ENCODE data around the gene MCAM. TPM values are rescaled to one million over a fixed set of nuclear protein-coding genes. Genes with fewer than 3 reads are reported as not detected.

The MCAM gene
- polyA plus RNA-seq, 1 experiment = 19.2 TPM

DNA sequence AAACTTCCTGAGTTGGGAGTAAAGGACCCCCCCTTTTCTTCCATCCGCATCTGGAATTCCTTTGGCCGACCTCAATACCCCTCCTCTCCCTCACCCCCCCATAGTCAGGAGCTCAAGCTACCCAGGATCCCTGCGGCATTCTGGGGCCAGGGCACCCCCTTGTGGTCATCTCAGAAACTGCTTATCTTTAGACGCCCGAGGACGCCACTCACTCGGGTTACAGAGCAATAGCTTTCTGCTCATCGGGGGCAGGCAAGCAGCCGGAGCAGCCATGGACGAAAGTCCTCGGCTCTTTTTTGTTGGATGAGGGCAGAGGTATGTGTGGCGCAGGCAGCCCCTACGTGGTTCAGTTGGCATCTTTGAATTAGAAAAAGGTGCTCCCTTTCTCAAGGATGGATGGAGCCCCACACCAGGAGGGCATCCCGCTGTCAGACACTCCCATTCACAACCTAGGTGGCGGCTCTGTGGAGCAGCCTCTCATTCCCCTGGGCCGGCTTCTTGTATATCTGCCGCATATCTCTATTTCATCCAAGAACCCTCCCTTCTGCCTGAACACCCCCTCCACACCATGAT lies 21.5 kb upstream of the MCAM start:
- ChIA-PET POLR2A (interaction anchor here (0.5 to 0.9 kb wide), 4 partner anchors 30 to 253 kb away, joined by 5 to 7 read pairs (median 5); partner anchors contain the start of gene HINFP), CTCF (interaction anchor here (0.5 to 11.5 kb wide), 34 partner anchors 9 to 291 kb away, joined by 3 to 146 read pairs (median 5); partner anchors contain the start of genes C2CD2L, MCAM, MFRP and USP2)
- TF ChIP-seq, protein P1, sequence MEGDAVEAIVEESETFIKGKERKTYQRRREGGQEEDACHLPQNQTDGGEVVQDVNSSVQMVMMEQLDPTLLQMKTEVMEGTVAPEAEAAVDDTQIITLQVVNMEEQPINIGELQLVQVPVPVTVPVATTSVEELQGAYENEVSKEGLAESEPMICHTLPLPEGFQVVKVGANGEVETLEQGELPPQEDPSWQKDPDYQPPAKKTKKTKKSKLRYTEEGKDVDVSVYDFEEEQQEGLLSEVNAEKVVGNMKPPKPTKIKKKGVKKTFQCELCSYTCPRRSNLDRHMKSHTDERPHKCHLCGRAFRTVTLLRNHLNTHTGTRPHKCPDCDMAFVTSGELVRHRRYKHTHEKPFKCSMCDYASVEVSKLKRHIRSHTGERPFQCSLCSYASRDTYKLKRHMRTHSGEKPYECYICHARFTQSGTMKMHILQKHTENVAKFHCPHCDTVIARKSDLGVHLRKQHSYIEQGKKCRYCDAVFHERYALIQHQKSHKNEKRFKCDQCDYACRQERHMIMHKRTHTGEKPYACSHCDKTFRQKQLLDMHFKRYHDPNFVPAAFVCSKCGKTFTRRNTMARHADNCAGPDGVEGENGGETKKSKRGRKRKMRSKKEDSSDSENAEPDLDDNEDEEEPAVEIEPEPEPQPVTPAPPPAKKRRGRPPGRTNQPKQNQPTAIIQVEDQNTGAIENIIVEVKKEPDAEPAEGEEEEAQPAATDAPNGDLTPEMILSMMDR (IDR thresholded peaks at IDR 0.05; ENCODE audit: insufficient read depth, low read depth, low read length) = peak; percentile 92
- Histone ChIP-seq H3K27me3 (ENCODE audit: control insufficient read depth, insufficient read depth, low read length) (peaks cover 1% of the 10 kb centered on the region; the same call in 1 of the 2 replicates), H3K36me3 (ENCODE audit: control insufficient read depth, insufficient read depth, low read length) (no peaks in the 10 kb centered on the region; the same call in 1 of the 2 replicates), H3K4me3 (ENCODE audit: low read depth, low read length) (no peak overlapping the region)
- DNase-seq (ENCODE audit: low read depth) = no peak

DNA sequence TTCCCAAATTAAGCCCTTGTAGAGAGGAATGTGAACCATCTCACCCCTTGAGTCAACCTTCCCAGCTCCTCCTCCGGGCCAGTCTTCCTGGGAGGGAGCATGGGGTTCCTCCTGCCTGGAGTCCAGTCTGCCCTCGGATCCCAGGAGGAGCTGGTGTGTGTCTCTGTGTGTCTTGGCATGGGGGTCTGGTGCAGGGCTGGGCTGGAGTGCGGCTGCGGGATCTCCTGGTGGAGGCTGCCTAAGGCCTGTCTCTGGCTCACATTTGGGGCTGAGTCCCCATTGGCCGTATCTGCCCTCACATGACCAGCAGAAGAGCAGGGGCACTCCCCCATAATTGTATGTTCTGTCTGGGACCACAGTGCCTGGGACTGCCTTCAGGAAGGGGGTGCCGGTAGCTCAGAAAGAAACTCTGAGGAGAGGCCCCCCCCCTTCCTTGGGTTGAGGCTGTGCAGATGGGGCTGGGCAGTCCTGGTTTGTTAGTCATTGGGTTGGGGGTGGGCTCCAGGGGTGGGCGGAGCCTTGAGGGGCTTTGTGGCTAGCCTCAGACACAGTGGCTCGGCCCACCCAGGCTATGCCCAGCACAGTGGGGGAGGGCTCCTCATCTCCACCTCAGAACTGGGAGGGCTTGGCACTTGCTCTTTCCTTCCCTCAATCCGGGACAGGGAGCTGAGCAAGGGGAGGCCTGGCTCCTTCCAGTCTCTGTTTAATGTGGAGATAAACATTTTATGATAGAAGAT lies 20.8 kb upstream of the MCAM start:
- DNase-seq (ENCODE audit: low read depth) = no peak
- TF ChIP-seq, protein P1 (IDR thresholded peaks at IDR 0.05; ENCODE audit: insufficient read depth, low read depth, low read length) = no peak
- Histone ChIP-seq H3K27me3 (ENCODE audit: control insufficient read depth, insufficient read depth, low read length) (peaks cover 1% of the 10 kb centered on the region; the same call in 1 of the 2 replicates), H3K4me3 (ENCODE audit: low read depth, low read length) (peak overlapping the region; percentile 15; the same call in 1 of the 2 replicates), H3K36me3 (ENCODE audit: control insufficient read depth, insufficient read depth, low read length) (no peaks in the 10 kb centered on the region; the same call in 1 of the 2 replicates)
- POLR2A ChIA-PET = interaction anchor here (0.5 to 0.9 kb wide), 7 partner anchors 30 to 253 kb away, joined by 3 to 11 read pairs (median 5); partner anchors contain the start of genes CBL, DPAGT1 and HINFP
- CTCF ChIA-PET = interaction anchor here (0.5 to 11.5 kb wide), 34 partner anchors 10 to 291 kb away, joined by 3 to 146 read pairs (median 5); partner anchors contain the start of genes DPAGT1, MCAM, MFRP and USP2

DNA sequence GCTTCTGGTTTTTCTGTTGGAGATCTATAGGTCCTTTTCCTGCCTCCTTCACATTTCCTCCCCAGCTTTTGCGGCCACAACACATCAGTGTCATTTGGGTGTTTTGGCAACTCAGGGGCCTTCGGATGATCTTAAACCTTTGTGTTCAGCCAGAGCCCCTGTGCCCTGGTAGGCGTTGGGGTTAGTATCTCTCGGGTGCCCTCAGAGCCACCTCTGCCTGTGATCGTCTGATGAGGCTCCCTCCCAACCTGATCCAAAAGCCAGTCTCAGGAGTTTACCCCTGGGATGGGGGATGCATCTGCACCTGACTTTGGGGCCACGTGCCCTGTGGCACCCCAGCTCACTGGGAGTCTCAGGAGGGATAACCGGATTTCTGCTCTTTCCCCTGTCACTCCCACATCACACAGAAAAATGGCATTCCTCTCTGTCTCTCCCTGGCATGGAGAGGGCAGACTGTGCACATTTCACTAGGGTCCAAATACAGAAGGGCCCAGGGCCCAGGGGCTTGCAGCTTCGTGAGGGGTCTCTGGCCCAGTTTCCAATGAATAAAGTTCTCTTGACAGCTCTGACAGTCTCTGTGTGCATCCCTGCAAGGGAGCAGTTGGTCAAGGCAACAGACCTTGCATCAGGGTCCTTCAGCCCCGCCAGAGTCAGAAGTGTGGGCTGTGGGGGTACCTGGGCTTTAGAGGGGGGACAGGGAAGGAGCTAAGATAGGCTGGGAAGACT lies 20.0 kb upstream of the MCAM start:
- CTCF ChIA-PET = interaction anchor here (0.6 to 11.5 kb wide), 20 partner anchors 11 to 235 kb away, joined by 3 to 146 read pairs (median 8); partner anchors contain the start of genes DPAGT1, MCAM, MFRP and USP2
- no peaks in the 10 kb centered on the region; the same call in 1 of the 2 replicates for H3K36me3 ChIP-seq (ENCODE audit: control insufficient read depth, insufficient read depth, low read length)
- 0 out of 2 replicates have a peak, but pooled peaks cover 1% of the 10 kb centered on the region for H3K27me3 ChIP-seq (ENCODE audit: control insufficient read depth, insufficient read depth, low read length)
- TF ChIP-seq, protein P1 (IDR thresholded peaks at IDR 0.05; ENCODE audit: insufficient read depth, low read depth, low read length) = no peak
- no peak for DNase-seq (ENCODE audit: low read depth)
- POLR2A ChIA-PET = interaction anchor here (0.5 to 0.6 kb wide), 2 partner anchors 143 to 235 kb away, joined by 3 to 11 read pairs; partner anchors contain the start of gene DPAGT1
- H3K4me3 ChIP-seq (ENCODE audit: low read depth, low read length) = no peak overlapping the region

DNA sequence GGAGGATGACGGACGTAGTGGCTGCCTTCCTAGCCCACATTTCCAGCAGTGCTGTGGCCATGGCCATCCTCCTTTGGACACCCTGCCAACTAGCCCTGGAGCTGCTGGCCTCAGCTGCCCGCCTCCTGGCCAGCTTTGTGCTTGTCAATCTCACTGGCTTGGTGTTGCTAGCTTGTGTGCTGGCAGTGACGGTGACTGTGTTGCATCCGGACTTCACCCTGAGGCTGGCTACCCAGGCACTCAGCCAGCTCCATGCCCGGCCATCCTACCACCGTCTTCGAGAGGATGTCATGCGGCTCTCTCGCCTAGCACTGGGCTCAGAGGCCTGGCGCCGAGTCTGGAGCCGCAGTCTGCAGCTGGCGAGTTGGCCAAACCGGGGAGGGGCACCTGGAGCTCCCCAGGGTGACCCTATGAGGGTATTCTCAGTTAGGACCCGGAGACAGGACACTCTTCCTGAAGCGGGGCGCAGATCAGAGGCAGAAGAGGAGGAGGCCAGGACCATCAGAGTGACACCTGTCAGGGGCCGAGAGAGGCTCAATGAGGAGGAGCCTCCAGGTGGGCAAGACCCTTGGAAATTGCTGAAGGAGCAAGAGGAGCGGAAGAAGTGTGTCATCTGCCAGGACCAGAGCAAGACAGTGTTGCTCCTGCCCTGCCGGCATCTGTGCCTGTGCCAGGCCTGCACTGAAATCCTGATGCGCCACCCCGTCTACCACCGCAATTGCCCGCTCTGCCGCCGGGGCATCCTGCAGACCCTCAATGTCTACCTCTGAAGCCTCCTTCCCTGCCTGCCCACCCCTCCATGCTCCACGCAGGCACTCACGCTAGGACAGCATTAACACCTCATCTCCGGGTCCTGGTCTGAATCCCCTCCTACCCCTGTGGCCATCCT lies 19.0 kb upstream of the MCAM start:
- Histone ChIP-seq H3K36me3 (ENCODE audit: control insufficient read depth, insufficient read depth, low read length) (no peaks in the 10 kb centered on the region; the same call in 1 of the 2 replicates), H3K4me3 (ENCODE audit: low read depth, low read length) (no peak overlapping the region), H3K27me3 (ENCODE audit: control insufficient read depth, insufficient read depth, low read length) (no peaks in the 10 kb centered on the region)
- TF ChIP-seq, protein P1 (IDR thresholded peaks at IDR 0.05; ENCODE audit: insufficient read depth, low read depth, low read length) = no peak
- CTCF ChIA-PET = interaction anchor here (0.7 to 7.3 kb wide), 4 partner anchors 11 to 139 kb away, joined by 3 to 146 read pairs (median 56); no protein-coding TSS in a partner anchor
- no peak for DNase-seq (ENCODE audit: low read depth)
- POLR2A ChIA-PET = no interaction called here

Measured in BJ (cell line).